HG03097 (cell line): ENCODE data around the gene LY86.

Experiments
- ATAC-seq: cut with Tn5 transposase; IDR thresholded peaks from one replicate; pipeline ENCODE4 v1.9.1; 2021; ENCODE audit not compliant: unreplicated experiment, low FRiP score

The LY86 gene

GRCh38 chr6:6588064-6588923 lies at the start of gene LY86:
TSS of gene LY86 (plus strand) at chr6:6588720. CDS start at chr6:6588735, 15 bp downstream.
- peak; percentile 48 for ATAC-seq

- ATAC-seq, result no peak
These were observed 49.5 kb upstream of the LY86 start for GRCh38 chr6:6539036-6539435.

GRCh38 chr6:6542357-6542756 lies 46.2 kb upstream of the LY86 start:
- no peak for ATAC-seq

GRCh38 chr6:6543181-6543879 lies 45.2 kb upstream of the LY86 start:
- no peak for ATAC-seq

- ATAC-seq, result no peak
These were observed 42.8 kb upstream of the LY86 start for GRCh38 chr6:6545616-6546317.

GRCh38 chr6:6546318-6547109 lies 42.0 kb upstream of the LY86 start:
- peak; percentile 52 for ATAC-seq

- ATAC-seq, result peak; percentile 66
These were observed 41.2 kb upstream of the LY86 start for GRCh38 chr6:6547110-6547879.

- ATAC-seq, result no peak
These were observed 32.3 kb upstream of the LY86 start for GRCh38 chr6:6556161-6556737.

- no peak for ATAC-seq
These were observed 31.6 kb upstream of the LY86 start for GRCh38 chr6:6556738-6557503.

- no peak for ATAC-seq
These were observed 31.0 kb upstream of the LY86 start for GRCh38 chr6:6557504-6557839.

- no peak for ATAC-seq
These were observed 30.6 kb upstream of the LY86 start for GRCh38 chr6:6557886-6558285.

- ATAC-seq, result no peak
These were observed 28.4 kb upstream of the LY86 start for GRCh38 chr6:6559994-6560570.

- ATAC-seq, result no peak
These were observed 27.6 kb upstream of the LY86 start for GRCh38 chr6:6560909-6561308.

- ATAC-seq, result no peak
These were observed 24.4 kb upstream of the LY86 start for GRCh38 chr6:6564154-6564553.

- no peak for ATAC-seq
These were observed 23.5 kb upstream of the LY86 start for GRCh38 chr6:6565069-6565468.

GRCh38 chr6:6565488-6565887 lies 23.0 kb upstream of the LY86 start:
- no peak for ATAC-seq

- ATAC-seq, result no peak
These were observed 21.8 kb upstream of the LY86 start for GRCh38 chr6:6566766-6567165.

GRCh38 chr6:6569096-6569810 lies 19.3 kb upstream of the LY86 start:
- no peak for ATAC-seq
